Midbrain (tissue), 1 donor: ENCODE data around the gene ENSA.
"Not testable (repeated sequence)": the region's sequence is repeated elsewhere in the genome, so short reads cannot be mapped to it uniquely, and the experiment has no call there.

Experiments used
- DNase-seq: peaks from one replicate; lab custom pipeline; 2025; lab: John Stamatoyannopoulos, UW

Gene ENSA

DNA sequence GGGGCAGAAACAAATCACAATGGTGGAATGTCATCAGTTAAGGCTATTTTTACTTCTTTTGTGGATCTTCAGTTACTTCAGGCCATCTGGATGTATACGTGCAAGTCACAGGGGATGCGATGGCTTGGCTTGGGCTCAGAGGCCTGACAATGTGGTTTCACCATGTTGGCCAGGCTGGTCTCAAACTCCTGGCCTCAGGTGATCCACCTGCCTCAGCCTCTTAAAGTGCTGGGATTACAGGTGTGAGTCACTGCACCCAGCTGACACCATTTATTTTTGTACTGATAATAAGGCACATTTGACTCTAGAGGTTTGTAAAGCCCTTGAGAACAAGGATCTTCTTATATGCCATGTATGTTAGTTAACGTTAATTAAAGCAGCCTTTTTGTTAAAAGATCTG, 48.4 kb downstream of the ENSA start:
- DNase-seq, result not testable (repeated sequence)

DNA sequence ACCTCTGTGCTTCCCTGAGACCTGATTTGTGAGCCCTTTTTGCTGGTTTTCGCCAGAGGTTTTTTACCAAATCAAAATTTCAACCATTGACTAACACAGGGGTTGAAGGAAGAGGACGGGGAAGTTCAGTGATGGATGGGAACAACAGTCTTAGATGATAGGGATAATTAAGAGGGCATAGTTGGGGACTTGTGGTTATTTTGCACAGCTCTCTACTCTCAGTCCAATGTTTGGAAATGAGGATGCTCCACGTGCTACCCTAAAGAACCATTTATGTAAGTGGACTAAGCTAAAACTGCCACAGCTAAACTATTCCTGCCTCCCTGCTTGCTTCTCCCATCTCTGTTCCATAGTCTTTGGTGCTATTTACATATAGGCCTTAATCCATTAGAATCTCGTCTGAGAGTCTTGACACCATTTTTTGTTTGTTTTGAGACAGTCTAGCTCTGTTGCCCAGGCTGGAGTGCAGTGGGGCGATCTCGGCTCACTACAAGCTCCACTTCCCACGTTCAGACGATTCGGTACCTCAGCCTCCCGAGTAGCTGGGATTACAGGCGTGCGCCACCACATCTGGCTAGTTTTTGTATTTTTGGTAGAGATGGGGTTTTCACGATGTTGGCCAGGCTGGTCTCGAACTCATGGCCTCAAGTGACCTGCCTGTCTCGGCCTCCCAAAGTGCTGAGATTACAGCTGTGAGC, 49.3 kb downstream of the ENSA start:
- DNase-seq, result no peak

DNA sequence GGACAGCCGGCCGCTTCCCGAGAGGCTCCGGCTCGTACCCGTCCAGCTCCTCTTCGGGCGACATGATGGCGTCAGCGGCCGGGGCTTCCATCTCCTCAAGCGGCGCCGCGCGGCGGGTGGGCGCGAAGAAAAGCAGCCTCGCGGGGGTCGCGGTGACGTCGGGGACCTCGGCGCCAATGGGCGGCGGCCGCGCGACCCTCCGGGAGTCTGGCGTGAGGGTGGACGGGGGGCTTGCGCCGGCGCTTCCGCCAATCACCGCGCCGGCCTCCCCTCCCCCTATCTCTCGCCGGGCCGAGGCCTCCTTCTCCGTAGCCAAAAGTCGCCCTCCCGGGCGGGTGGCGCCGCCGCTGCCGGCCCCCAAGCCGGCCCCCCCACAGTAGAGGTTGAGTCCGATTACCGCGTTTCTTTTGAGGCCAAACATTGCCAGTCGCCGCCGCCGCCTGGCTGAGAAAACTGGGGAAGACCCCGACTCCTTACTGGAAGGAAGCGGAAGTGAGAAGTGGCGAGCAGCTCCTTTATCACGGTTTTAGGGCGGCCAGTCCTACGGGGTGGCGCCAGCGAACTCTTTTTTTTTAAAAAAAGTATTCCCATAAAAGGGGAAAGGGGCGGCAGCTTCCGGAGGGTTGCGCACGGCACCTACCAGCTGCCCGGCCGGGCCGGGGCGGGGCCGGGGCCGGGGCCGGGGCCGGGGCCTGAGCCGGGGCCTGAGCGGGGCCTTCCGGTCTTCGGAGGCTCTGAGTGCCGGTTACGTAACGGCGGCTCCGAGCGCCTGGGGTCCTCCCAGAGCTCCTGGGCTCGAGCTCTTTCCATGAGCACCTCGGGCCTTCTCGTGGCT, 50.1 kb downstream of the ENSA start, which contains the start of gene MCL1:
Gene MCL1 (minus strand): TSS at position 501 of the 835 bp plus-strand sequence. CDS start 80 bp downstream, at position 421.
- DNase-seq, result peak; percentile 93

DNA sequence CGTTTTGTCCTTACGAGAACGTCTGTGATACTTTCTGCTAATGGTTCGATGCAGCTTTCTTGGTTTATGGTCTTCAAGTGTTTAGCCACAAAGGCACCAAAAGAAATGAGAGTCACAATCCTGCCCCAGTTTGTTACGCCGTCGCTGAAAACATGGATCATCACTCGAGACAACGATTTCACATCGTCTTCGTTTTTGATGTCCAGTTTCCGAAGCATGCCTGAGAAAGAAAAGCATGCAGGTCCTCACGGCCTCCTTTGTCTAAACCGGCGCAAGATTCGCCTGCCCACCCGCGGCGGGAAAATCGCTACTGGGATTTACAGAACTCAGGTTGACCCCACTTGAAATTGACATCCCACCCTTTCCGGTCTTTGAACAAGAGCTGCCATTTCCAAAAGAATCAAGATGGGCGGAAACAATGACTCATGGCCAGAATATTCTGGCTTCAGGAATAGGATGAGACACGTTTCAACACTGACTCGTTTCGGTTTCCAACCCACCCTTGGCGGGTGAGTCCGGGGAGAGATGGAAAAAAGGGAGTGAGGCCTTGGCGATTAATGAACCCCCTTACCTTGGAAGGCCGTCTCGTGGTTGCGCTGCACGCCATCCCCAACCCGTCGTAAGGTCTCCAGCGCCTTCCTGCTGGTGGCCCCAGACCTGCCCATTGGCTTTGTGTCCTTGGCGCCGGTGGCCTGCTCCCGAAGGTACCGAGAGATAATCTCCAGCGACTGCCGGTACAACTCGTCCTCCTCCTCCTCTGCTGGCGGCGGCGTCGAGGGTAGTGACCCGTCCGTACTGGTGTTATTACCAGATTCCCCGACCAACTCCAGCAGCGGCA, 50.9 kb downstream of the ENSA start:
- peak; percentile 42 for DNase-seq

DNA sequence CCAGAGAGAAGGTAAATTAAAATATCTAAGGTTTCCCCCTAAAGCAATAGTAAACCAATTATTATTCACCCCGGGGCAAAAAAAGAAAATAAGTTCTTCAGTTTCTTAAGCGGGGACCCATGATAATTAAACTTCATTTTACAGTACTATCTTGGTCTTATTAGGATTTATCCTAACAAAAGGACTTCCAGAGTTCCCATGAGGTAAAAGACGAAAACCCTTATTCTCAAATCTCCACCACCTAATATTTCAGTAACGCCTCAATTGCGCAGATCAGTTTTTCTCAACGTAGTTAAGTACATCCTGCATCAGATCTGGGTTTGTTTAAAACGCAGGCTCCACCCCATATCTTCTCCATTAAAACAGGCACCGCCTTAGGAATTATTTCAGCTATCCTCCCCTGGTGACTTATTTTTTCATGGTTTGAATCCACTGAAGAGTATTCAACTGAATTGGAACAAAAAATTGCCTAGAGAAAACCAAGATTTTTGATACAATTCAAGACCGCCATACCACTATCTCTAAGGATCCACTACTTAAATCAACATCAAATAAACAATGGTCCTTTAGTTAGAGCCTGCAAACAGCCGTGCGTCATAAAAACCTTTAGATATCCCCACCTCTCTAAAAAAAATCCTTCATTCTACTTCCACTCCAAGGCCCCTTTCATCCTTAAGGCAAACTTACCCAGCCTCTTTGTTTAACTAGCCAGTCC, 51.7 kb downstream of the ENSA start:
- DNase-seq, result no peak

DNA sequence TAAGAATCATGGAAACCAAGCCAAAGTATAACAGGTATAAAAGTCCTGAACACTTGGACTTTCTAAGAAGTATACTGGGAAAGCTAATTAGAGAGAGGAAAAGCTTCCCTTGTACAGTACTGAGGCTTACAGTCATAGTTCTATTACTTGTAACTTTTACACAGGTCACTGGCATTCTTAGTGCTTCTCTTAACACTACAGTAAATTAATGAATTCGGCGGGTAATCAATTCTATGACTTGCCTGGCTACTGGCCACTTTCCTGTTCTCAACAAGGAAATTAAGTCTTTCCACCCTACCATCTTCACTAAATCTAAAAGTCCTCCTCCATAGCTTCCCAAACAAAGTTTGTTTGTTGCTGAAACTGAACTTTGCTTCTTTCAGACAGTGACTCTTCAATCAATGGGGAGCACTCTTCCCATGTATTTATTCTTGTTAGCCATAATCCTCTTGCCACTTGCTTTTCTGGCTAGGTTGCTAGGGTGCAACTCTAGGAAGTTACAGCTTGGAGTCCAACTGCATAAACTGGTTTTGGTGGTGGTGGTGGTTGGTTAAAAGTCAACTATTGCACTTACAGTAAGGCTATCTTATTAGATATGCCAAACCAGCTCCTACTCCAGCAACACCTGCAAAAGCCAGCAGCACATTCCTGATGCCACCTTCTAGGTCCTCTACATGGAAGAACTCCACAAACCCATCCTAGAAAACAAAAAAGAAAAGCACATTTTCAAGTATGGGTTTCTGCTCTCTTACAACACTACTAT, 52.4 kb downstream of the ENSA start:
- DNase-seq, result peak; percentile 47

DNA sequence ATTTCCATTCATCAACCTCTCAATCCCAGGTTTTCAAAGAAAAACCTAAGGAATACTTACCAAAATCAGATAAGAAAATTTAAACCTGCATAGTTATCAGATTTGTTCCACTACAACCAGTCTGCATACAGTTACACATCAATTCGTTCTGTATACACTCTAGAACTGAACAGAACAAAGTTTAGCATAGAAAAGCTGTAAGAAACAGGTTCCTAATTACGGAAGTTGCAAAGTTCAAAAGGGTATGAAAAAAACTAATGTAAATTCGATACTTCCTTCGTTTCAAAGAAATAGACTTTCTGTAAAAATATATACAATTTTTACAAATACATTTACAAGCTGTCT, 53.1 kb downstream of the ENSA start:
- DNase-seq, result no peak

DNA sequence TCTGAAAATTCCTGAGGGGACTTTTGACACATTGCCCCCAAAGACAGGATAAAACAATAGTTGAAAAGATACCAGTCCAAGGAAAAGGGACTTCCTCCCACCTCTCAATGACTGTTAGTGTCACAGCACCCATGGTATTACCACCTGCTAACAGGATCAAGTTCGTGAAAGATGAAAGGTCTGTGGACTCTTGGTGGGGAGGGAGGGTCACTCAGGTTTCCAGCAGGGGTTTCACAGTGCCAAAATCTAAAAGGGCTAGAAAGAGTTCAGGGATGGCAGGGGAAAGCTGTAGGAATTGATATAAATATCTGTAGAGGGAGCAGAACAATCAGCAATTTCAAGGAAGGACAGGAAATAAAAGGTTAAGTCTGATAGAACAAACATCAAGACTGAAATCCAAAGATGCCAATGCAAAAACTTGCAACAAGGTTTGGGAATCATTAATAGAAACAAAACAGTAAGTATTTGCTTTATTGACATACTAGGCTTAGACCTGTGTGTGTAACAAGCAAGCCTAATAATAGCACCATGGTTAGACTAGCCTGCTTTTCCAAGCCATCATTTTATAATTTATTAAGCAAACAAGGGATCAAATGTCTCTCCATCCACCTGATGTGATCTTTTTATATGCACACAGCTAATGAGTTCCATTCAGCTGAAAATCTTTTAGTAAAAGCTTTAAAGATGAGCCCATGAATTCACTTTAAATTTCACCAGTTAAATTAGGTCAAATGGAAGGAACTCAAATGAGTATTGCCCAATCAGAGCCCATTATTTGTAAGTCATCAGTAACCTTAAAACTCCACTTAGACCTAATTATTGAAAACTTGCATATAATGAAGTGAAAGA, 53.7 kb downstream of the ENSA start:
- peak; percentile 26 for DNase-seq

DNA sequence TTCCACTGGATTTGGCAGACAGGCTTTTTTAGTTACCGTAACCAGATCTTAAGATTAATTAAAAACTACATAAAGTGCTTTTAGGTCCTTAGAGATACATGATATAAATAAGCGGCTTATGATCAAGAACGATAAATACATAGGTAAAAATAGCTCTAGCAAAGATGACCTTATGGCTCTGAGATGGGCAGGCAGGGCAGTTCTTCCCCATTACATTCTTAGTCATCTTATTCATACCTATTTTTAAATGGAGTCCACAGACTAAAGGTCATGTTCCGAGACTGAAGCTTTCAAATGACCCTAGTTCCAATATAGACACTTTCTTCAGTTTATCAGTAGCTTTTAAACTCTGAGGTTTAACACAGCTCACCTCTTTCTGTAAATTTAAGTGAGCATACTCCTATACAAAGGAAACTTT, 54.3 kb downstream of the ENSA start:
- no peak for DNase-seq

DNA sequence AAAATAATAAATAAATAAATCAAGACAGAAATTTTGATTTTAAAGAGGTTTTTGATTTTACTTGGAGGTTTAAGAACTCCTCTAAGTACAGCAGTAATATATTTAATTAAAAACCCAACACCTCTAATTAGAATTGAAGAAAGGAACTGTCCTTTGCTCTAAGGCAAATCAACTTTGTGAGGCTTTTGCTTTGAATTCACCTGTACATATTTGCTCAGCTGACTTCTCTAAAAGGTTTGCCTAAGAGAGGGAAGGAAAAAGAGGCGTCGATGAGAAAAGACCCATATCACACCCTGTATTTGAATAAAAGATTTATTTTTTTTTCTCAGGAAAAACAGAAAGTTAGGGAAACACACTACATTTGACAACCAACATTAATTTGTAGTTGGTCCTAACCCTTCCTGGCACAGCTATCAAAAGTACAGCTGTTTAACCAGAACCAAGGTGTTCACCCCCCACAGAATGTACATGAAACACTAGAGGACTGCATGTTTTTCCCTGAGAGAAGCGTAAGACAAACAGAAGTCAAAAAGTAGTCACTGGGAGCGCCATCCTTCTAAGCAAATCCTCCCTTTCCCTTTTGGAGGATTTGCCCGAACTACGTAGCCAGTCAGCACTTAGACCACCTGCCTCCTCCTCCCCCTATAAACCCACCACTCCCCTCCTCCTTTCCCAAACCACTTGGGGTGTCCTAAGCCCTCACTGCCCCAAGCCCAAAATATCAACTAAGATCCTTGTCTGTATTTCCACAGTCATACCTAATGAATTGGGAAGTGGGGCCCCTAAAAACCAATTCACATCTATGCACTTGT, 54.9 kb downstream of the ENSA start:
- DNase-seq, result no peak

DNA sequence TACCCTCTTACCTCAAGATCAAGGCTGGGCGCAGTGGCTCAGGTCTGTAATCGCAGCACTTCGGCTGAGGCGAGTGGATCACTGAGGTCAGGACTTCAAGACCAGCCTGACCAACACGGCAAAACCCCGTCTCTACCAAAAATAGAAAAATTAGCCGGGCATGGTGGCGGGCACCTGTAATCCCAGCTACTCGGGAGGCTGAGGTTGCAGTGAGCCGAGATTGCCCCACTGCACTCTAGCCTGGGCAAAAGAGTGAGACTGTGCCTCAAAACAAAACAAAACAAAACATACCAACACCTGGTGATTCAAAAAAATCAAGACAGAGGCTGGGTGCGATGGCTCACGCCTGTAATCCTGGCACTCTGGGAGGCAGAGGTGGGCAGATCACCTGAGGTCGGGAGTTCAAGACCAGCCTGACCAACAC, 55.8 kb downstream of the ENSA start:
- not testable (repeated sequence) for DNase-seq

DNA sequence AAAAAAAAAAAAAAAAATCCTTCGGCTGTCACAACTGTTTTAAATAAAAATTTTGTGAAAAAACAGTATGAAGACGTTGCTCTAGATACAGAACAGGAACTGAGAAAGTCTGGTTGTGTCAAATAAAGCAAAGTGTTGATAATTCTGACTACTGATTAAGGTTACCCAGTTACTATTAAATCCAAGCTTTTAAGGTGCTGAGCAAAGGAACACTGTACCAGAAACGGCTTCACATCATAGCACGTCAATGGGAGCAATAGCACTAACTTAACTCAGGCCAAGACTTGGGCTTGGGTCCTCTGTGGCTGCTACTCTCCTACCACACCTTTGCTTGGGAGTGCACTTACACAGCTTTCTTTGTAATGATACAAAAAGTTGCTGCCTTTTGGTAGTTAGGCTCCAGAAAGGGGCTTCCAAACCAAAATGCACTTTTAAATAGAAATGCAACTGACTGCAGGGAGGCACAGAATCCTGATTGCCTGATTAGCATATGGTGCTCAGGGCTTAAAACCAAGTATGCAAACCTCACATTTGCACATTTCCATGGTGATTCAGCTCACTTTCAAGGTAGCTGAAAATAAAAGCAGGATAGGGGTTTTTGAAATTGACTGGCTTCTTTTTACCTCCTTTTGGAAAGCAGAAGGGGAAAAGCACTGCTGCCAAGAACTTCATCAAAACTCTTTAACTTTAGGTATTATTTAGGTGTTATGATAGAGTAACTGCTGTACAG, 56.3 kb downstream of the ENSA start:
- no peak for DNase-seq
